ENCODE data around the gene SSR1.

SSR1 gene

GRCh38 chr6:7234547-7234946, 78.5 kb downstream of the SSR1 start:
- no peak for TF ChIP-seq CTCF (IDR thresholded peaks at IDR 0.05; ENCODE audit: low read depth, low read length)
- DNase-seq (ENCODE audit: extremely low read depth, low read depth): no peak

GRCh38 chr6:7232351-7232750, 80.6 kb downstream of the SSR1 start:
- no peak for TF ChIP-seq CTCF (IDR thresholded peaks at IDR 0.05; ENCODE audit: low read depth, low read length)
- no peak for DNase-seq (ENCODE audit: extremely low read depth, low read depth)

GRCh38 chr6:7230956-7231713, 81.9 kb downstream of the SSR1 start:
- DNase-seq (ENCODE audit: extremely low read depth, low read depth): no peak
- TF ChIP-seq CTCF (IDR thresholded peaks at IDR 0.05; ENCODE audit: low read depth, low read length): no peak

GRCh38 chr6:7230327-7230691, 82.7 kb downstream of the SSR1 start:
- TF ChIP-seq CTCF (IDR thresholded peaks at IDR 0.05; ENCODE audit: low read depth, low read length): no peak

GRCh38 chr6:7229376-7230326, 83.3 kb downstream of the SSR1 start:
- TF ChIP-seq CTCF (IDR thresholded peaks at IDR 0.05; ENCODE audit: low read depth, low read length): no peak
- DNase-seq (ENCODE audit: extremely low read depth, low read depth): no peak

More at GRCh38 chr6:7230327-7230691, 82.7 kb downstream of the SSR1 start:
- DNase-seq (ENCODE audit: extremely low read depth, low read depth): no peak

- no peak for DNase-seq (ENCODE audit: extremely low read depth, low read depth)
- no peak for TF ChIP-seq CTCF (IDR thresholded peaks at IDR 0.05; ENCODE audit: low read depth, low read length)
Measured at GRCh38 chr6:7228662-7229375, 84.2 kb downstream of the SSR1 start.

Measured in AG09319 (cell line).